NCI-H2171 treated with DMSO at 0.1 percent for 48 hours (cell line): ENCODE data around the gene KCNIP4.

ENCODE experiments used
- DNase-seq: peaks from one replicate; lab custom pipeline; 2025; lab: John Stamatoyannopoulos, UW

Gene KCNIP4

DNA sequence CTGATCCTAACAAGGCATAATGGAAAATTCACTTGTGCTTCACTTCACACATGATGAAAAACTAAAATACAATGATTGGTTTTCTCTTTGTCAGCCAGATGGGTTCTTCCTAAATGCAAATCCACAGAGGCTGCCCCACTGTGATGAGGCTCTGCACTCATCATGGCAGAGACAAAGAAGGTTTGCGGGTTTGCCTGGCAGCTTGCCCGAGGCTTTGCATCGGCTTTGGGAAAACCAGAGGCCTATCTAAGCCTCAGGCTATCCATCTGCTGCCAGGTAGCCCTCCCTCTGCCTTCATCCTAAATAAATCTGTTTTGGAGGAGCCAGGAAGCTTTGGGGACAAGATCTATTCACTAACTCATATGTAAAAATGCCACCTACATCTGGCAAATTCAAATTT, 1004.1 kb downstream of the KCNIP4 start:
- DNase-seq: no peak

GRCh38 chr4:20938204-20938603, 1010.4 kb downstream of the KCNIP4 start:
- DNase-seq: no peak

DNA sequence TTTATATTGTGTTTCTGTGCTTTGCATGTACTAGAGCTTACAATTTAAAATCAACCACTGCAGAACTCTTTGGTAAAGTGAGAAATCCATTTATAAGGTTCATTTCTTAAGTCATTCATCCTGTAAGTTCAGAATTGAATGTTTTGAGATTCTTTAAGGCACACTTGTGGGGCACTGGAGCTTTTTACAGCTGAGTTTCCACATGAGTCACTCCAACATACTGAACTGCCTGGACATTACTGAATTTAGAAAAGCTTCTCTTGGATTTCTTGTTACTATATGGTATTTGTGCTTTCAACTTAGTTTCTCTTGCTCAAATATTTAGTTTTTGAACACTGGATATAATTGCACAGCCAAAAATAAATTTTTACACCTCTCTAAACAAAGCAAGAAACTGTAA, 1022.0 kb downstream of the KCNIP4 start:
- DNase-seq: no peak

GRCh38 chr4:20925176-20925575, 1023.4 kb downstream of the KCNIP4 start:
- no peak for DNase-seq

DNA sequence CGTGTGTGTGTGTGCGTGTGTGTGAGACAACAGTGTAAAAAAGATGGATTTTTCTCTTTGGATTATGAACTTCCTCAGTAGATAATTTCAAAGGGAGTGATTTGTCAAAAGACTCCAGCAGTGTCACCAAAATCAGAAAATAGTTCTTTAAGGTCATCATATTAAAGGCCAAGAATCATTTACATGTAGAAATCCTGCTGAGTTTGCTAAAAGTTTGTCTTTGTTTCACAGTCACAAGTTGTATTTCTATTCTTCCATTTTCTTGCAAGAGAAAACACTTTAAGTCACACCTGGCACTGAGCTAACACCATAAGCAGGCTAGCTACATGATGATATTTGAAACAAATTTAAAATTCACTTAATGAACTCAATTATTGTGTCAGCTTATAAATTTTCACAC, 1025.6 kb downstream of the KCNIP4 start:
- DNase-seq: no peak

GRCh38 chr4:20916106-20916505, 1032.5 kb downstream of the KCNIP4 start:
- no peak for DNase-seq

- DNase-seq: no peak
Measured at GRCh38 chr4:20904966-20905365, 1043.6 kb downstream of the KCNIP4 start.

GRCh38 chr4:20901851-20902250, 1046.7 kb downstream of the KCNIP4 start:
- DNase-seq: no peak

DNA sequence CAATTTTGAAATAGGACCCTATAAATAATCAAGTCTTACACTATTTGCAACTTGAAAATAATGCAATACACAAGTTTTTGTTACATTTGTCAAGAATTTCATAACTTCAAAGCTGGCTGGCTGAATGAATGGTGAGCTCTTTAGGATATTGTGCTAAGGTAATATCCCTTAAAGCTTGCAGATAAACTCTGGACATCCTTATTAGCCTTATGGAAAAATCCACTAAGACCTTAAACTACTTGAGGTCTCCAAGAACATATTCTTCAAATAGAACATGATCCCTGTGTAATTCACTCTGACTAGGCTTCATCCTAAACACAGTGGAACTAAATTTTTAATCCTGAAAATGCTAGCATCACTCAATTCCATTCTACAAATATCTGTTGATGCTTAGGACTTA, 1049.0 kb downstream of the KCNIP4 start:
- DNase-seq: no peak

DNA sequence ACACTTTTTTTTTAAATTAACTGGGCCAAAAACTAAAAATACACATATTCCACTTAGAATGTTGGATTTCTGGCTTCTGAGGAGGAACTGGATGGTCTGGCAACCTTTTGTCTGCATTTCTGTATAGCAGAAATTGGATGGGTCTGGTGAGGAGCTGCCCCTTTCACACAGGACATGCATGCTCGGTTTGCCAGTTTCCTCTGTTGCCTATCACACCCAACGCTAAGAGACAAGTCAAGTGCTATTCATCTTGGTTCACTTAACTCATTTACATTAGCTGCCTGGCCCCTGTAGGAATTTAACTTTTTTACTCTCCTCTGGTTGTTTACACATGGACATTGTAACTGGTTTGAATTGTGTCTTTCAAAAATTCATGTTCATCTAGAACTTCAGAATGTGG, 1052.6 kb downstream of the KCNIP4 start:
- no peak for DNase-seq

GRCh38 chr4:20895208-20895607, 1053.4 kb downstream of the KCNIP4 start:
- no peak for DNase-seq

- DNase-seq: no peak
Measured at GRCh38 chr4:20890761-20891160, 1057.8 kb downstream of the KCNIP4 start.

- DNase-seq: no peak
Measured at GRCh38 chr4:20889901-20890300, 1058.7 kb downstream of the KCNIP4 start.

GRCh38 chr4:20883677-20884076, 1064.9 kb downstream of the KCNIP4 start:
- no peak for DNase-seq

- DNase-seq: no peak
Measured at GRCh38 chr4:20883231-20883630, 1065.3 kb downstream of the KCNIP4 start.

DNA sequence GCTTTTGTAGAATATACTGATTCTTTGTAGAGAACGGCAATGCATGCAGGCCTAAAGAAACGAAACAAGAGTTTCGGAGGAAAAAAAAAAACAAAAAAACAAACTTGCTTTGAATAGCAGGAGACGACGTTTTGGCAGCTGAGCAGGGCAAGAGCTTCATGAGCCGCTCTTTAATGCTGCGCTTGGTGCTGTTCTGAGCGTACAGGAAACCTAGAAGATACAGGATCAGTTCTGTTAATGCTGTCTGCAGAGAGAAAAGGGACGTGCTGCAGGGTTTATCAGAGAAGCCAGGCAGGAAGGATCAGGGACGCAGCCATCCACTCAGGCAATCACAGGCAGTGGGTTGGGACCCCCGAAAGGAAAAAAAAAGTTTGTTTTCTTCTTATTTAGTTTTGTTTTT, 1066.1 kb downstream of the KCNIP4 start:
- no peak for DNase-seq

DNA sequence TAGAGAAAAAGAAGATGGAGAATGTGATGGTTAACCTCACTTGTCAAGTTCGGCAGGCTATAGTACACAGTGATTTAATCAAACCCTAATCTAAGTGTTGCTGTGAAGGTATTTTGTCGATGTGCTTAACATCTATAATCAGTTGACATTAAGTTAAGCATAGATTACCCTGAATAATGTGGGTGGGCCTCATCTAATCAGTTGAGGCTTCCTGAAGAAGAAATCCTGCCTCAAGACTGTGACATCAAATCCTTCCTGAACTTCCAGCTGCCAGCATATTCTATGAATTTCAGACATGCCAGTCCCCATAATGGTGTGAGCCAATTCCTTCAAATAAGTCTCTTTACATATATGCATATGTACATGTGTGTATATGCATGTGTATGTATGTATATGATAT, 1066.9 kb downstream of the KCNIP4 start:
- DNase-seq: no peak

DNA sequence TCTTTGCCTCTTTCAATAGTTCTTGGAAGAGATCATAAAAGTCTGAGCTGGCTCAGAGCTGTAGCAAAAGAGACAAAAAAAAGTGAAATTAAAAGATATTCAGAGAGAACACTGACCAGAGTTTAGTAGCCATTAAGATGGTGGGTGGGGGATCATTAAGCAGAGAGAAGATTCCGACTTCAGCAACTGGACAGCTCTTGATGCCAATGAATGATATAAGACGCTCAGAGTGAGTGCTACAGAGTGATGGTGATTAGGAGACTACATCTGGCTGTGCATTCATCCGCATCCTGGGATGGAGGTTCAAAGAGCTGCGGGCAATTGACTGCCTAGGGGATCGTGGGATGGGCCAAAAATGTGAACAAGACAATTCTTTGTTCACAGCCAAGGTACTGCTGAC, 1069.8 kb downstream of the KCNIP4 start:
- no peak for DNase-seq

- no peak for DNase-seq
Measured at GRCh38 chr4:20870436-20870835, 1078.1 kb downstream of the KCNIP4 start.

GRCh38 chr4:20868108-20868507, 1080.5 kb downstream of the KCNIP4 start:
- DNase-seq: no peak

GRCh38 chr4:20860878-20861277, 1087.7 kb downstream of the KCNIP4 start:
- no peak for DNase-seq

GRCh38 chr4:20859097-20859781, 1089.3 kb downstream of the KCNIP4 start:
- DNase-seq: no peak

- DNase-seq: no peak
Measured at GRCh38 chr4:20857081-20857480, 1091.5 kb downstream of the KCNIP4 start.

GRCh38 chr4:20847124-20847747, 1101.3 kb downstream of the KCNIP4 start:
- DNase-seq: no peak
